NOMO-1 treated with dmso at 0.1 percent for 144 hours (cell line): ENCODE measurements around the gene CDK11B.
A peak's percentile ranks its signal among the peaks of the same experiment; 100 is the strongest.

Experiments used
- DNase-seq: peaks from one replicate; lab custom pipeline; 2025; ENCODE audit not compliant: unreplicated experiment; lab: John Stamatoyannopoulos, UW

CDK11B gene

GRCh38 chr1:1617516-1617915 is 41.3 kb downstream of the CDK11B start:
- no peak for DNase-seq

- DNase-seq, result no peak
These were observed 42.0 kb downstream of the CDK11B start for GRCh38 chr1:1616838-1617237.

GRCh38 chr1:1616045-1616790 is 42.6 kb downstream of the CDK11B start:
- DNase-seq, result no peak

GRCh38 chr1:1615256-1616044 is 43.4 kb downstream of the CDK11B start, which contains the start of gene MIB2:
MIB2 (plus strand) TSS chr1:1615500; CDS start chr1:1623453, 7,953 bp downstream.
- peak; percentile 92 for DNase-seq

- DNase-seq, result no peak
These were observed 43.9 kb downstream of the CDK11B start for GRCh38 chr1:1614954-1615255.

- DNase-seq, result peak; percentile 80
These were observed 44.4 kb downstream of the CDK11B start for GRCh38 chr1:1614204-1614953.

GRCh38 chr1:1613509-1614082 is 45.2 kb downstream of the CDK11B start:
- no peak for DNase-seq

GRCh38 chr1:1612104-1612400 is 46.8 kb downstream of the CDK11B start:
- DNase-seq, result no peak

- DNase-seq, result no peak
These were observed 48.0 kb downstream of the CDK11B start for GRCh38 chr1:1610796-1611195.

- DNase-seq, result no peak
These were observed 48.9 kb downstream of the CDK11B start for GRCh38 chr1:1609822-1610485.

- DNase-seq, result no peak
These were observed 52.6 kb downstream of the CDK11B start for GRCh38 chr1:1606232-1606631.

- no peak for DNase-seq
These were observed 53.1 kb downstream of the CDK11B start for GRCh38 chr1:1605724-1606123.

- no peak for DNase-seq
These were observed 53.7 kb downstream of the CDK11B start for GRCh38 chr1:1605034-1605591.

GRCh38 chr1:1604374-1605033 is 54.3 kb downstream of the CDK11B start:
- DNase-seq, result no peak

- no peak for DNase-seq
These were observed 55.0 kb downstream of the CDK11B start for GRCh38 chr1:1603671-1604373.

- DNase-seq, result no peak
These were observed 55.8 kb downstream of the CDK11B start for GRCh38 chr1:1602968-1603506.

- no peak for DNase-seq
These were observed 56.4 kb downstream of the CDK11B start for GRCh38 chr1:1602304-1602967.

- DNase-seq, result no peak
These were observed 57.1 kb downstream of the CDK11B start for GRCh38 chr1:1601564-1602303.
